ENCODE data around the gene ACADVL. TPM values are rescaled to one million over a fixed set of nuclear protein-coding genes. Genes with fewer than 3 reads are reported as not detected.

The ACADVL gene
- total RNA-seq, 1 donor from 2014 or later = 966 TPM

DNA sequence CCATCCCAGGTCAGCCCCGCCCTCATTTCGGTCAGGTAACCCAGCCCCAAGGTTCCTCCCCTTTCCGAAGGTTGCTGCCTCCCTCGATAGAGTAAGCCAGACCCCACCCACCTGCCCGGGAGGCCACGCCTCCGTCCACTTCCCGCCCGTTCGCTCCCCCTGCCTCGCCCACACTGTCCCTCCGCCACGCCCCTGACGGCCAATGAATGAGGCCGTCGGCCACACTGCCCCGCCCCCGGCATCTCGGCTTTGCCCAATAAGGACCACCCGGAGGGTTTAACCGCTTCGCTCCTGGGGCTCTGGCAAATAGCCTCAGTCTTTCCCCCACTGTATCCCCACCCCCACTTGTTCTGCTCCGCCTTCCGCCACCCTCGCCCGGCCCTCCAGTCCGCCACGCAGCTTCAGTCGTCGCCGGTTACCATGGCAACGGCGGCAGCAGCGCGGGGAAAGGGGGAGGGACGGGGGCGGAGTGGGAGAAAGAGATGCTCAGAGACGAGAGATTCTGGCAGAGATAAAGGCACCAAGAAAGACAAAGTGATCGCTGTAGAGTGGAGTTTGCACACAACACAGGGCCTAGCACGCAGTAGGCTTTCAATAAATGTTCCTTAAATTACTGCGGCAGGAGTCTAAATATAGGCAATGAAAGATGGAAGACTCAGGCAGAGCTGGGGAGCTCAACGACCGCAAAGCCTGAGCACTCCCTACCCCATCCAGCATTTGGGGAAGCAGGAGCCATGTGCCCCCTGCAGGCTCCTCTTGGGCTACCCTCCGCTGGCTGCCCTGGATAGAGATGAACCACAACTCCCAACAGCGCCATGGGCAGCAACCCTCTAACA, 5.2 kb upstream of the ACADVL start:
- peak; percentile 99 for DNase-seq (ENCODE audit: low spot score)
- intact Hi-C loops (cut with DNase I) = no loop called here

DNA sequence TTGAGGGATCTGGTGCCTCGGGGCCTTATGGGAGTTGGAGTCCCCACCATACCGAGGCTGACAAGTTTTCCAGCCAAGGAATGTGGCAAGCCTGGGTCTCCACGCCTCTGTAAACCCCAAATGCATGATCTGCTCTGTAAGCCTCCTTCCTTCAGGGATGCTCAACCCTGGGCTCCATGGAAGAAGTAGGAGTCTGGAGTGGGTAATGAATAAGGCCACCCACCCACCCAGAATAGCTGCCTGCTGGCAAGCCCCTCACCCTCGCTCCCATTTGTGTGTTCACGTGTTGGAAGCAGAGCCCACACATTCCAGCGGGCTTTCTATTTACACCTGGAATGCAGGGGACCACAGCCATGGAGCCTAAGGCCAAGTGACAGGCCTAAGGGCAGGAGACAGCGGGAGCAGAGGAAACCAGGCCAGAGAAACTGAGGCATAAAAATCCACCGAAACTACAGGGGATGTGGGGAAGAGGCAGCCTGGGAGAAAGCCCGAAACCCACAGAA, 4.6 kb upstream of the ACADVL start:
- no peak for DNase-seq (ENCODE audit: low spot score)
- intact Hi-C loops (cut with DNase I) = no loop called here

DNA sequence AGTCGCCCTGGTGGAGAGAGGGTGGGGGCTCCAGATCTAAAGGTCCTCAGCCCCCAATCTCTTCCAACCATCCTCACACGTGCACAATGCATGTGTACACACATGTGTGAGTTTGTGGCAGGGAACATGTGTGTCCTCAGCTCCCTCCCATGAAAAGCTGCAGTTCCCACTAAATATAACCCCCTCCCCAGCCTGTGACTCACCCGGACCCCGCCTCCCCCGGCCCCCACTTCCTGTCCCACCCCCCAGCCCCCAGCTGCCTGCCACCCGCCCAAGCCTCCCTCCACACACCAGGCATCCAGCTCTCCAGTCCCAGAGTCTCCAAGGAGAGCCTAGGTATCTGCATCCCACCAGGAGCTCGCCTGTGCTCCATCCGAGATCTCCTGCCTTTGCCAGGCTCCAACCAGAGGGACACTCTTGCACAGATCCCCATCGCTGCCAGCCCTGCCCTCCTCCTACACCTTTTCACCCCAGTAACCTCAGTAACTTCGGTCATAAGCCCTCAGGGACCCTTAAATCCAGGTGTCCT, 4.0 kb upstream of the ACADVL start:
- intact Hi-C loops (cut with DNase I) = no loop called here

GRCh38 chr17:7216242-7217112, 3.3 kb upstream of the ACADVL start:
- intact Hi-C loops (cut with DNase I) = no loop called here
- no peak for DNase-seq (ENCODE audit: low spot score)

More for the DNA sequence above, 4.0 kb upstream of the ACADVL start:
- no peak for DNase-seq (ENCODE audit: low spot score)

DNA sequence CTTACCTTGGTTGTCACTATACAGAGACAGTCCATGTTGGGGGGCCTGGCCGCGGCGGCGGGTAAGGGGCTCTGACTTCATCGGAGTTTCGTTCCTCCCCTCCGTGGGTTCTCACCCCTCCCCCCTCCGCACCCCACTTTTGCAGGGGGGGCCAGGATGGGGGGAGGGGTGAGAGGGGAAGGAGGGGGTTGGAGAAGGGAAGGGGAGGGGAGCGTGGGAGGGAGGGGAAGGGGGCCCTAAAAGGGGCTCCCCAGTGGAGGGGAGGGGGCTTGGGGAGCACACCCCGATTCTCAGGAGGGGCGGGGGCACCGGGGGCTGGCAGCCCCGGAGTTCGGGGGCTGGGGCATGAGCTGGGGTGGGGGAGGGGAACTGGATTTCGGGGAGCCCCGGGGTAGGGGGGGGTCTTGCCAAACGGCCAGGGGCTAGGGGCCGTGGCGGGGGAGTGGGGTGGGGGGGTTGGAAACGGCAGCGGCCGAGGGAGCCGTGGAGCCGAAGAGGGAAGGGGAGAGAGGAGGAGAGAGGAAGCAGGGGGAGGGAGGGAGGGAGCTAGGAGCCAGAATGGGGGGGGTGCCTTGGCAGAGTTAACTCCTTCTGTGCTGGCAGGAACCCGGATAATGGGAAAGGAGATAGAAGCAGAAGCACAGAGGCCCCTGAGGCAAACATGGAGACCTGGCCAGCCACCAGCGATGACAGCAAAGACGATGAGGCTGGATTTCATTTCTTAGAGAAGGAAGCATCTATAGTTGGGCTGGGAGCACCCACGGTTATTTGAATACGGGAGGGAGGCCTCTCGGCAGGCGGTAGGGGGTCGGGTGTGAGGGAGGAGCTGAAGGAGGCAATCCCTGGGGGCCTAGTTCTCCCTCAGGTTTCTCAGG, 2.4 kb upstream of the ACADVL start:
- DNase-seq (ENCODE audit: low spot score) = peak; percentile 78
- intact Hi-C loops (cut with DNase I) = no loop called here

GRCh38 chr17:7218166-7218565, 1.6 kb upstream of the ACADVL start:
- no peak for DNase-seq (ENCODE audit: low spot score)
- intact Hi-C loops (cut with DNase I) = no loop called here

DNA sequence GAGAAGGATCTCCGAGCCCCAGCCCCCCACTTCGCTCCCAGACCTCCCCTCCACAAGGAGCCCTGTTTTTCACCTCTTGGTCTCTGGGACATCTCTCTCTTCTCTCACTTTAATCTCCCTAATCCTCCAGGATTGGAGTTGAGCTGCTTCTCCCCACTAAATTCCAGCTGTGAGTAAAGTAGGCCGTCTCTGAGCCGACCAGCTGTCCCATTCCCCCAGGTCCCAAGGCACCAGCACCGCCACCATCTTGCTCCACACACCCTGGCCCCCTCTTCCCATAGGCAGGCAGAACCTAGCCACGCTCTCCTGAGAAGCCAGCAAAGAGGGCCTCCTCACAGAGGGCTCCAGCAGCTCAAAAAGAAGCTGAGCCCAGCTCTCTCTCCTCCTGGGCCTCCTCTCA, 980 bp upstream of the ACADVL start:
- DNase-seq (ENCODE audit: low spot score) = no peak
- intact Hi-C loops (cut with DNase I) = no loop called here

- intact Hi-C loops (cut with DNase I) = no loop called here
- no peak for DNase-seq (ENCODE audit: low spot score)
Observed at GRCh38 chr17:7219229-7219811, 418 bp upstream of the ACADVL start.

GRCh38 chr17:7220593-7221277, 997 bp downstream of the ACADVL start:
- DNase-seq (ENCODE audit: low spot score) = peak; percentile 84
- intact Hi-C loops (cut with DNase I) = loop anchor here (2.0 kb wide), 1 partner anchor 18 kb away; the partner anchor contains the start of gene PHF23

DNA sequence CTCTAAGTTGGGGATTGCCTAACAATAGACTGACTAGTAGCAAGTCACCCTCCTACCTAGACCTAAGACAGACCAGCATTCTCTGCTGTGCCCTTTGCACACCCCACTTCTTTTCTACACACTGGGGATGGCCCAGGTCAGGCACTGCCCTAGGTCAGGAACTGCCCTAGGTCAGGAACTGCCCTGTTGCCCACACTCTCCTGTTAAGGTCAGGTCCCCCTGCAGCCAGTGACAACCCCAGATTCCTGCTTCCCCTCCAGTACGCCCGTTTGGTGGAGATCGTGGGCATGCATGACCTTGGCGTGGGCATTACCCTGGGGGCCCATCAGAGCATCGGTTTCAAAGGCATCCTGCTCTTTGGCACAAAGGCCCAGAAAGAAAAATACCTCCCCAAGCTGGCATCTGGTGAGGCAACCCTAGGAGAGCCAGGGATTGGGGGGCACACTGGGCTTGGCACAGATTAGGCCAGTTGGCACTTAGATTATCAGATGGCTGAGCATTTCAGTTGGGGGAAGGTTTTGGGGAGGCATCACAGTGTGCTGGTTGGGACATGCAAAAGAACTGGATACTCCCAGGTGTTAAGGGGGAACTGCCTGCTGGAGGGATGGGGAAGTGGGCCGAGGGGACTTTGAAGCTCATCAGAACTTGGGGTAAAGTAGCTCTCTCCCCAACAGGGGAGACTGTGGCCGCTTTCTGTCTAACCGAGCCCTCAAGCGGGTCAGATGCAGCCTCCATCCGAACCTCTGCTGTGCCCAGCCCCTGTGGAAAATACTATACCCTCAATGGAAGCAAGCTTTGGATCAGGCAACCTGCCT, 1.7 kb downstream of the ACADVL start:
- intact Hi-C loops (cut with DNase I) = loop anchor here (2.0 kb wide), 1 partner anchor 17 kb away; the partner anchor contains the start of gene PHF23
- no peak for DNase-seq (ENCODE audit: low spot score)

DNA sequence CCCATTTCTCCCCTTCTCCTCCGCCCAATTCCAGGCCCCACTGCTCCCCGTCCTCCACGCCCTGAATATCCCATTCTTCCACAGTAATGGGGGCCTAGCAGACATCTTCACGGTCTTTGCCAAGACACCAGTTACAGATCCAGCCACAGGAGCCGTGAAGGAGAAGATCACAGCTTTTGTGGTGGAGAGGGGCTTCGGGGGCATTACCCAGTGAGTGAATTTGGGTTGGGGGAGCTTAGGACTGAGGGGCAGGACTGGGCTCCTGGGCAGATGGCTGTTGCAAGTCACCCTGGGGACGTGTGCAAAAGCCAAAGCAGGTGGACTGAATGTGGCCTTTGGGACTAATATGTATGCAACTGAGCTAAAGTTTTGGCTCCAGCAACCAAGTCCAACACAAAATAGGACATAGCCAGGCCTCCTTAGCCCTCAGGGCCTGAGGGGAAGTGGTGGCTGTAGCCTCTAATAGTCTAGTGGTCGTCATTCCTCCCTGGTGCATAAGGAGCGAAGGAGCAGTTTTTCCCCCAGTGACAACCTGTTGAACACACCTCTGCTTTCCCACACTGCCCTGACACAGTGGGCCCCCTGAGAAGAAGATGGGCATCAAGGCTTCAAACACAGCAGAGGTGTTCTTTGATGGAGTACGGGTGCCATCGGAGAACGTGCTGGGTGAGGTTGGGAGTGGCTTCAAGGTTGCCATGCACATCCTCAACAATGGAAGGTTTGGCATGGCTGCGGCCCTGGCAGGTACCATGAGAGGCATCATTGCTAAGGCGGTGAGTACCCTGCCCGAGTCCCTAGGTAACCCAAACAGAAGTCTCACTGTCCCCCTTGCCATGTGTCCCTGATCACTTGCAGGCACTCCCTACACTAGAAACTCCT, 2.6 kb downstream of the ACADVL start:
- no peak for DNase-seq (ENCODE audit: low spot score)
- intact Hi-C loops (cut with DNase I) = no loop called here

- intact Hi-C loops (cut with DNase I) = no loop called here
- no peak for DNase-seq (ENCODE audit: low spot score)
Observed at GRCh38 chr17:7222972-7223292, 3.2 kb downstream of the ACADVL start.

DNA sequence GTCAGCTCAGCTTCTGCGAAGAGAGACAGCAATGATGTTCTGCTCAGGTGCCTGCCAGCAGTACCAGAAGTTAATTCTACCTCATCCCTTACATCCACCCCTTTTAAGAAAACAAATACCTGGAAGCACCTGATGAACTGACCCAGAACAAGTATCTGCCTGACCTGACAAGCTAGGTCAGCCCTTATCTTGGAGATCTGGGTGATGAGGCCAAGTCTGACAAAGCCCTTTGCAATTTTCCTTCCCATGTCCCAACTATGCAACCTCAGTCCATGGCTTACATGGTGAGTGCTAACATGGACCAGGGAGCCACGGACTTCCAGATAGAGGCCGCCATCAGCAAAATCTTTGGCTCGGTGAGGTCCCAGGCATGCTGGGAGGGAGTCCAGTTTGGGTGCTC, 3.6 kb downstream of the ACADVL start:
- DNase-seq (ENCODE audit: low spot score) = no peak
- intact Hi-C loops (cut with DNase I) = no loop called here

DNA sequence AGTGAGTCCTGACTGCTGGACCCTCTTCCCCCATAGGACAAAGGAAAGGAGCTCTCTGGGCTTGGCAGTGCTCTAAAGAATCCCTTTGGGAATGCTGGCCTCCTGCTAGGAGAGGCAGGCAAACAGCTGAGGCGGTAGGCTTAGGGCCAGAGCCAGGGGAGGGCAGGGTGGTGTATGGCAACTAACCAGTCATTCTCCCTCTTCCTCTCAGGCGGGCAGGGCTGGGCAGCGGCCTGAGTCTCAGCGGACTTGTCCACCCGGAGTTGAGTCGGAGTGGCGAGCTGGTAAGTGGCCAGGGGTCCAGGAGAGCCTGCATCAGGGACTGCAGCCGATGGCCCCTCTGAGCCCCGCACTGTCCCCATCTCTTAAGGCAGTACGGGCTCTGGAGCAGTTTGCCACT, 4.4 kb downstream of the ACADVL start:
- intact Hi-C loops (cut with DNase I) = no loop called here
- no peak for DNase-seq (ENCODE audit: low spot score)

DNA sequence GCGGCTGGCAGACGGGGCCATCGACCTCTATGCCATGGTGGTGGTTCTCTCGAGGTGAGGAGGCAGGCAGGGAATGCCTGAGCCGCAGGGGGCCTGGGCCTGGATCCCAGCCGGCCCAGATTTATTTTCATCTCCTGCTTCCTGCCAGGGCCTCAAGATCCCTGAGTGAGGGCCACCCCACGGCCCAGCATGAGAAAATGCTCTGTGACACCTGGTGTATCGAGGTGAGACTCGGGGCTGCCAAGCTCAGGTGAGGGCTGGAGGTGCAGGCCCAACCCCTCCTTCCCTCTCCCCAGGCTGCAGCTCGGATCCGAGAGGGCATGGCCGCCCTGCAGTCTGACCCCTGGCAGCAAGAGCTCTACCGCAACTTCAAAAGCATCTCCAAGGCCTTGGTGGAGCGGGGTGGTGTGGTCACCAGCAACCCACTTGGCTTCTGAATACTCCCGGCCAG, 4.9 kb downstream of the ACADVL start:
- intact Hi-C loops (cut with DNase I) = no loop called here
- no peak for DNase-seq (ENCODE audit: low spot score)

GRCh38 chr17:7225711-7226331, 6.1 kb downstream of the ACADVL start:
- no peak for DNase-seq (ENCODE audit: low spot score)
- intact Hi-C loops (cut with DNase I) = no loop called here
